K562 (cell line): ENCODE measurements around the gene CBLIF. TPM values are rescaled to one million over a fixed set of nuclear protein-coding genes. Genes with fewer than 3 reads are reported as not detected.

Experiments
- ARNT ChIP-seq, 2 experiments: fragments of 450-650 bp; IDR thresholded peaks; 2 replicates each; pipeline ENCODE4 v1.6.1; 2016; ENCODE audit warnings: mild to moderate bottlenecking in 1 of 2
- ATF1 ChIP-seq, 2 experiments: fragments of 450-650 bp in 1 of 2; IDR thresholded peaks; 2 replicates each; pipeline ENCODE4 v1.6.1; 2016; ENCODE audit warnings: missing compliant biosample characterization in 1 of 2, missing genetic modification characterization in 1 of 2
- BRF1 ChIP-seq: IDR thresholded peaks from 3 replicates; pipeline ENCODE4 v1.6.1; 2011; ENCODE audit warnings: borderline replicate concordance, mild to moderate bottlenecking; ENCODE audit not compliant: insufficient read length; ENCODE audit errors: extremely low read depth
- HES1 ChIP-seq: fragments of 450-650 bp; IDR thresholded peaks from 2 replicates; pipeline ENCODE4 v1.6.1; 2016; ENCODE audit warnings: low read depth, mild to moderate bottlenecking, moderate library complexity
- IRF9 ChIP-seq: fragments of 450-650 bp; IDR thresholded peaks from 2 replicates; pipeline ENCODE4 v1.6.1; 2016; ENCODE audit warnings: missing biosample characterization, missing genetic modification characterization
- JUND ChIP-seq, 2 experiments: IDR thresholded peaks; 2 replicates in 1 of 2; 3 replicates in 1 of 2; pipeline ENCODE4 v1.6.1; 2011; ENCODE audit warnings: borderline replicate concordance in 2 of 2, low read depth in 2 of 2, low read length in 2 of 2, improper control_type of control experiment in 1 of 2, missing biosample characterization in 1 of 2, missing genetic modification characterization in 1 of 2, missing genetic modification reagents in 1 of 2
- PHTF2 ChIP-seq: fragments of 250-450 bp; sonication (Bioruptor Pico); IDR thresholded peaks from 2 replicates; pipeline ENCODE4 v1.5.0; 2021; ENCODE audit warnings: mild to moderate bottlenecking
- RAD21 ChIP-seq, 2 experiments: fragments of 250-450 bp in 1 of 2; fragments of 450-650 bp in 1 of 2; sonication (Bioruptor Pico) in 1 of 2; formaldehyde crosslinking in 1 of 2; IDR thresholded peaks in 1 of 2; conservative IDR thresholded peaks in 1 of 2; 2 replicates each; pipeline versions ENCODE4 v1.4.0 to v1.8.0; 2020 to 2022; ENCODE audit warnings: mild to moderate bottlenecking in 2 of 2, moderate library complexity in 1 of 2
- TEAD1 ChIP-seq, 2 experiments: fragments of 450-650 bp in 1 of 2; sonication (generic) in 1 of 2; formaldehyde crosslinking; IDR thresholded peaks; 2 replicates each; pipeline versions ENCODE4 v1.4.0 to v1.8.0; 2020 to 2022; ENCODE audit warnings: mild to moderate bottlenecking in 2 of 2, missing genetic modification reagents in 1 of 2
- TRIM25 ChIP-seq: fragments of 450-650 bp; IDR thresholded peaks from 2 replicates; pipeline ENCODE4 v1.7.0; 2016; ENCODE audit warnings: borderline replicate concordance
- TSC22D4 ChIP-seq: fragments of 450-650 bp; IDR thresholded peaks from 2 replicates; pipeline ENCODE4 v1.6.1; 2016; ENCODE audit warnings: missing genetic modification characterization, missing biosample characterization, control low read depth
- USF1 ChIP-seq: sonication (generic); formaldehyde crosslinking; IDR thresholded peaks from 2 replicates; pipeline ENCODE4 v1.9.0; 2022; ENCODE audit warnings: mild to moderate bottlenecking, missing genetic modification reagents
- YY1 ChIP-seq, 3 experiments: IDR thresholded peaks; 2 replicates each; pipeline ENCODE4 v1.6.1; 2011; ENCODE audit warnings: low read length in 2 of 3, mild to moderate bottlenecking in 2 of 3, moderate library complexity in 2 of 3, borderline replicate concordance in 1 of 3, control low read depth in 1 of 3, low read depth in 1 of 3; ENCODE audit not compliant: insufficient read depth in 3 of 3, insufficient replicate concordance in 2 of 3, control insufficient read depth in 1 of 3, insufficient read length in 1 of 3; ENCODE audit errors: extremely low read depth in 1 of 3
- ZEB2 ChIP-seq: fragments of 450-650 bp; IDR thresholded peaks from 2 replicates; pipeline ENCODE4 v1.6.1; 2016
- ZFP36 ChIP-seq: fragments of 150-350 bp; IDR thresholded peaks from 2 replicates; pipeline ENCODE4 v1.6.1; 2018; ENCODE audit warnings: low read length, low read depth; ENCODE audit not compliant: partially characterized antibody
- ZHX1 ChIP-seq: fragments of 150-350 bp; conservative IDR thresholded peaks from 2 replicates; pipeline ENCODE4 v1.6.1; 2014; ENCODE audit warnings: low read length
- polyA plus RNA-seq, 8 experiments: library from polyadenylated mRNA; depleted of rRNA in 4 of 8; stranded (reverse) in 5 of 8; unstranded in 3 of 8; fragments of >200 nt; fragmentation: Nextera tagmentation in 2 of 8; fragmentation: Illumina TruSeq in 1 of 8; extraction: Ambion mirVana in 2 of 8; extraction: Trizol in 1 of 8; gene quantifications; 2 replicates each; pipeline versions ENCODE4 v1.2.1 to v1.2.3, GENCODE V29; 2011 to 2014; ENCODE audit warnings: inconsistent platforms in 1 of 8, missing spikeins in 1 of 8
- total RNA-seq, 7 experiments: library from RNA; depleted of rRNA in 6 of 7; stranded (reverse); fragments of >200 nt in 6 of 7; fragmentation: Illumina TruSeq in 2 of 7; extraction: Trizol in 2 of 7; gene quantifications; 2 replicates each; pipeline versions ENCODE4 v1.2.1 to v1.2.3, GENCODE V29; 2011 to 2021; ENCODE audit warnings: low replicate concordance in 1 of 7

The CBLIF gene
- total and polyA plus RNA-seq, 9 of the 15 experiments (the other 6 are each of a cell fraction or from before 2014, with no cell fraction given) = 0.07 to 0.83 (median 0.54) TPM

GRCh38 chr11:59857439-59858434, 12.4 kb upstream of the CBLIF start (continued):
- TF ChIP-seq TSC22D4 (tag) = no peak
- TF ChIP-seq IRF9 (tag) = 0 out of 2 replicates have a peak, but pooled peaks have one; percentile 16
- TF ChIP-seq HES1 = 0 out of 2 replicates have a peak, but pooled peaks have one; percentile 9
- no peak for TF ChIP-seq TRIM25
- TF ChIP-seq BRF1 = no peak
- 0 out of 4 replicates have a peak, but pooled peaks of 1 of the 2 experiments have one; percentile 5 for TF ChIP-seq RAD21 (CRISPR knock-in tag; conservative IDR thresholded peaks at IDR 0.05 in 1 of 2, IDR thresholded peaks at IDR 0.05 in 1 of 2)
- TF ChIP-seq ZEB2 = peak; percentile 80; the same call in 1 of the 2 replicates
- TF ChIP-seq ZHX1 = no peak
- no peak for TF ChIP-seq ATF1 (CRISPR knock-in tag; IDR thresholded peaks at IDR 0.05)
- TF ChIP-seq ATF1 (tag; IDR thresholded peaks at IDR 0.05) = peak; percentile 69
- TF ChIP-seq JUND (IDR thresholded peaks at IDR 0.05; ENCODE audit: borderline replicate concordance, low read depth, low read length) = peak; percentile 97
- TF ChIP-seq JUND (tag; IDR thresholded peaks at IDR 0.05; ENCODE audit: borderline replicate concordance, low read depth, low read length) = peak; percentile 93
- TF ChIP-seq ZFP36 = peak; percentile 9
- TF ChIP-seq TEAD1 (CRISPR knock-in tag; IDR thresholded peaks at IDR 0.05) = peak; percentile 67 to 97; a peak in 3 of 4 replicates
- TF ChIP-seq ARNT (IDR thresholded peaks at IDR 0.05) = peak in 1 of 2 experiments; percentile 67; a peak in 1 of 4 replicates
- TF ChIP-seq USF1 (CRISPR knock-in tag) = no peak
- no peak for TF ChIP-seq PHTF2 (CRISPR knock-in tag)
- TF ChIP-seq YY1 (IDR thresholded peaks at IDR 0.05; ENCODE audit: borderline replicate concordance in 1 of 3, control insufficient read depth in 1 of 3, extremely low read depth in 1 of 3, insufficient read depth in 3 of 3, insufficient read length in 1 of 3, insufficient replicate concordance in 2 of 3, low read depth in 1 of 3, low read length in 2 of 3) = peak in 1 of 3 experiments; percentile 62
